Memory B cell (primary cell): ENCODE results near the gene MUC6.
A peak's percentile ranks its signal among the peaks of the same experiment; 100 is the strongest.

Experiments
- ATAC-seq: fragments of 150-1000 bp; cut with Tn5 transposase; 2 replicates; pipeline ENCODE4 v1.10.0; 2021; ENCODE audit warnings: low read depth, mild to moderate bottlenecking, moderate library complexity
- DNase-seq, 2 donors: peaks; one replicate each; pipeline ENCODE4 v3.0.0; 2022; ENCODE audit warnings: low spot score in 2 of 2
- H3K27ac Mint-ChIP-seq: one replicate; pipeline ENCODE4 v1.8.0; 2022; ENCODE audit warnings: mild to moderate bottlenecking, moderate library complexity, mixed read lengths
- H3K27me3 Mint-ChIP-seq: one replicate; pipeline ENCODE4 v1.8.0; 2022; ENCODE audit warnings: mixed read lengths
- H3K36me3 Mint-ChIP-seq: one replicate; pipeline ENCODE4 v1.8.0; 2022; ENCODE audit warnings: mild to moderate bottlenecking, mixed read lengths
- H3K4me1 Mint-ChIP-seq: one replicate; pipeline ENCODE4 v1.8.0; 2022; ENCODE audit warnings: mixed read lengths
- H3K4me3 Mint-ChIP-seq: one replicate; pipeline ENCODE4 v1.8.0; 2022; ENCODE audit warnings: mild to moderate bottlenecking, moderate library complexity, mixed read lengths
- H3K9me3 Mint-ChIP-seq: one replicate; pipeline ENCODE4 v1.8.0; 2022; ENCODE audit warnings: mixed read lengths

MUC6 gene

GRCh38 chr11:1050581-1051355, 14.2 kb upstream of the MUC6 start:
- H3K4me1 Mint-ChIP-seq: no peaks in the 10 kb centered on the region
- peaks cover 24% of the 10 kb centered on the region for H3K27me3 Mint-ChIP-seq

GRCh38 chr11:1049911-1050580, 13.5 kb upstream of the MUC6 start:
- H3K27ac Mint-ChIP-seq: no peak overlapping the region

More at GRCh38 chr11:1050581-1051355, 14.2 kb upstream of the MUC6 start:
- H3K4me3 Mint-ChIP-seq: no peak overlapping the region
- no peaks in the 10 kb centered on the region for H3K36me3 Mint-ChIP-seq
- DNase-seq (peak; percentile 63 to 73), ATAC-seq (peak; percentile 100)
- no peak overlapping the region for H3K27ac Mint-ChIP-seq
- no peaks in the 10 kb centered on the region for H3K9me3 Mint-ChIP-seq

GRCh38 chr11:1049431-1049891, 12.9 kb upstream of the MUC6 start:
- Mint-ChIP-seq H3K27me3 (peaks cover 20% of the 10 kb centered on the region), H3K9me3 (peaks cover 3% of the 10 kb centered on the region), H3K27ac (no peak overlapping the region), H3K4me1 (no peaks in the 10 kb centered on the region), H3K4me3 (no peak overlapping the region), H3K36me3 (no peaks in the 10 kb centered on the region)
- ATAC-seq (no peak), DNase-seq (no peak)

More at GRCh38 chr11:1049911-1050580, 13.5 kb upstream of the MUC6 start:
- no peak for ATAC-seq
- Mint-ChIP-seq H3K9me3 (peaks cover under 1% of the 10 kb centered on the region), H3K4me3 (no peak overlapping the region), H3K36me3 (no peaks in the 10 kb centered on the region), H3K4me1 (no peaks in the 10 kb centered on the region), H3K27me3 (peaks cover 21% of the 10 kb centered on the region)
- no peak for DNase-seq

- ATAC-seq (no peak), DNase-seq (no peak)
- Mint-ChIP-seq H3K27me3 (peaks cover 21% of the 10 kb centered on the region), H3K36me3 (no peaks in the 10 kb centered on the region), H3K4me3 (no peak overlapping the region), H3K27ac (no peak overlapping the region), H3K4me1 (no peaks in the 10 kb centered on the region), H3K9me3 (peaks cover 3% of the 10 kb centered on the region)
These were observed 12.5 kb upstream of the MUC6 start for GRCh38 chr11:1049071-1049405.

- H3K9me3 Mint-ChIP-seq: peaks cover 3% of the 10 kb centered on the region
- no peak overlapping the region for H3K4me3 Mint-ChIP-seq
- DNase-seq (no peak), ATAC-seq (no peak)
- H3K27ac Mint-ChIP-seq: no peak overlapping the region
- H3K4me1 Mint-ChIP-seq: no peaks in the 10 kb centered on the region
- peaks cover 22% of the 10 kb centered on the region for H3K27me3 Mint-ChIP-seq
- H3K36me3 Mint-ChIP-seq: no peaks in the 10 kb centered on the region
These were observed 12.0 kb upstream of the MUC6 start for GRCh38 chr11:1048375-1049070.

GRCh38 chr11:1047595-1048156, 11.2 kb upstream of the MUC6 start:
- Mint-ChIP-seq H3K27me3 (peaks cover 22% of the 10 kb centered on the region), H3K4me3 (no peak overlapping the region)

GRCh38 chr11:1044160-1044559, 7.6 kb upstream of the MUC6 start:
- Mint-ChIP-seq H3K27me3 (peaks cover 11% of the 10 kb centered on the region), H3K9me3 (peaks cover 3% of the 10 kb centered on the region), H3K4me3 (no peak overlapping the region), H3K27ac (no peak overlapping the region), H3K36me3 (no peaks in the 10 kb centered on the region), H3K4me1 (no peaks in the 10 kb centered on the region)
- ATAC-seq (no peak), DNase-seq (no peak)

More at GRCh38 chr11:1047595-1048156, 11.2 kb upstream of the MUC6 start:
- DNase-seq (no peak), ATAC-seq (no peak)
- Mint-ChIP-seq H3K36me3 (no peaks in the 10 kb centered on the region), H3K27ac (no peak overlapping the region), H3K9me3 (peaks cover 3% of the 10 kb centered on the region), H3K4me1 (no peaks in the 10 kb centered on the region)

- no peak for ATAC-seq
- H3K36me3 Mint-ChIP-seq: no peaks in the 10 kb centered on the region
- H3K4me1 Mint-ChIP-seq: no peaks in the 10 kb centered on the region
These were observed 7.1 kb upstream of the MUC6 start for GRCh38 chr11:1043563-1044096.

GRCh38 chr11:1042626-1043562, 6.4 kb upstream of the MUC6 start:
- Mint-ChIP-seq H3K27me3 (peaks cover 16% of the 10 kb centered on the region), H3K4me3 (no peak overlapping the region), H3K9me3 (peaks cover 3% of the 10 kb centered on the region), H3K36me3 (no peaks in the 10 kb centered on the region), H3K27ac (no peak overlapping the region), H3K4me1 (no peaks in the 10 kb centered on the region)
- ATAC-seq (no peak), DNase-seq (no peak)

More at GRCh38 chr11:1043563-1044096, 7.1 kb upstream of the MUC6 start:
- peaks cover 3% of the 10 kb centered on the region for H3K9me3 Mint-ChIP-seq
- no peak for DNase-seq
- H3K27me3 Mint-ChIP-seq: peaks cover 15% of the 10 kb centered on the region
- no peak overlapping the region for H3K4me3 Mint-ChIP-seq
- no peak overlapping the region for H3K27ac Mint-ChIP-seq

- Mint-ChIP-seq H3K27ac (no peak overlapping the region), H3K36me3 (no peaks in the 10 kb centered on the region), H3K27me3 (peaks cover 16% of the 10 kb centered on the region), H3K4me3 (no peak overlapping the region), H3K4me1 (no peaks in the 10 kb centered on the region), H3K9me3 (peaks cover 3% of the 10 kb centered on the region)
- DNase-seq: no peak
- no peak for ATAC-seq
These were observed 5.6 kb upstream of the MUC6 start for GRCh38 chr11:1041936-1042608.

GRCh38 chr11:1041471-1041870, 5.0 kb upstream of the MUC6 start:
- no peak for ATAC-seq

GRCh38 chr11:1041149-1041467, 4.6 kb upstream of the MUC6 start:
- Mint-ChIP-seq H3K9me3 (peaks cover 3% of the 10 kb centered on the region), H3K27ac (no peak overlapping the region), H3K4me3 (no peak overlapping the region), H3K36me3 (no peaks in the 10 kb centered on the region), H3K27me3 (peaks cover 12% of the 10 kb centered on the region), H3K4me1 (no peaks in the 10 kb centered on the region)
- DNase-seq: no peak
- no peak for ATAC-seq

More at GRCh38 chr11:1041471-1041870, 5.0 kb upstream of the MUC6 start:
- no peak overlapping the region for H3K4me3 Mint-ChIP-seq
- H3K27me3 Mint-ChIP-seq: peaks cover 14% of the 10 kb centered on the region
- peaks cover 3% of the 10 kb centered on the region for H3K9me3 Mint-ChIP-seq
- DNase-seq: no peak
- H3K27ac Mint-ChIP-seq: no peak overlapping the region
- H3K36me3 Mint-ChIP-seq: no peaks in the 10 kb centered on the region
- H3K4me1 Mint-ChIP-seq: no peaks in the 10 kb centered on the region
